Measurements from ENCODE around the gene DYNLT5.

DYNLT5 gene

DNA sequence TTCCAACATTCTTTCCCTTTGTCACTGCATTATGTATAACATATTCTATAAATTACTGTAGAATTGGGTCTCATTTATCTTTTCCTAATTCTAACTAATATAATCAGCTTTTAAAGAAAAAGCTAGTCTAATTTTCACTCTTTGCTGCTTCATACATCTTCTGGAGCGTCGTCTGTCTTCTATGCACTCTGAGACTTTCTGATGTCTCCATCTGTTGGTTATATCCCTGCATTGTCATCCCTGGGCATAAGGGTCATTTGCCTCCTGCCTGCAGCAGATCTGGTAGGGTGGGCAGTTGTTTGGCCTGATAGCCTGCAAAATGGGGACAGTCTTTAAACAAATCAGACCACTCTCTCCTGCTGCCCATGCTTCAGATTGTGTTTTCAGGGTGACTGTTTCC is 40.8 kb upstream of the DYNLT5 start:
- H3K9ac ChIP-seq (ENCODE audit: low read depth, low read length, poor library complexity, severe bottlenecking): no peak overlapping the region
- no peaks in the 10 kb centered on the region for H4K20me1 ChIP-seq (ENCODE audit: insufficient read depth, low read length, poor library complexity, severe bottlenecking)
- H3K27me3 ChIP-seq (ENCODE audit: insufficient read depth, low read length, poor library complexity, severe bottlenecking): no peaks in the 10 kb centered on the region
- H3K79me2 ChIP-seq (ENCODE audit: insufficient read depth, low read length): no peaks in the 10 kb centered on the region
- no peak overlapping the region for H3K4me3 ChIP-seq (ENCODE audit: low read length, poor library complexity, severe bottlenecking)
- no peaks in the 10 kb centered on the region for H3F3A ChIP-seq (ENCODE audit: low read depth)
- TF ChIP-seq EZH2phosphoT487 (IDR thresholded peaks at IDR 0.05; ENCODE audit: borderline replicate concordance): no peak
- TF ChIP-seq CTCF (conservative IDR thresholded peaks at IDR 0.05; ENCODE audit: low read length): peak; percentile 68
- H2AFZ ChIP-seq (ENCODE audit: low read length): no peak overlapping the region
- no peak overlapping the region for H3K4me2 ChIP-seq (ENCODE audit: low read depth, low read length, poor library complexity, severe bottlenecking)
- H3K9me3 ChIP-seq (ENCODE audit: insufficient read depth, low read depth, low read length): no peaks in the 10 kb centered on the region
- H3K9me2 ChIP-seq (replicated peaks; ENCODE audit: low read depth, low read length): no peaks in the 10 kb centered on the region
- peaks cover under 1% of the 10 kb centered on the region for H3K4me1 ChIP-seq (ENCODE audit: insufficient read depth, low read length, poor library complexity, severe bottlenecking)
- no peaks in the 10 kb centered on the region for H3K36me3 ChIP-seq (ENCODE audit: insufficient read depth, low read length)

DNA sequence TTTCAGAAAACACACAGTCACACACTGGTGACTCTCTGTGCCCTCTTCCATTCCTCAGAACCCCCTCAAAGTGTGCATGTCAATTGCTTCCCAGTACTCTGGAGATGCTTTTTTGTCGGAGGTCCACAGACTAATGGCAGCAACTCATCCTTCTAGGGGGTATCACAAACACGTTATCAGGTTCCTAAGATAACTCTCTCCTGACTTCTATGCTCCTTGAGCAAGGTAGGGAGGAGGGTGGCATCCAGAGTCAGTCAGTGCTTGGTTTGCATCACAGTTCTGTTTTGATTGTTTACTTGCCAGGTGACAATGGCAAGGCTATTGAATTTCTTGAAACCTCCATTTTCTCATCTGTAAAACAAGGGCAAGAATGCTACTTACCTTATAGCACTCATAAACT is 39.4 kb upstream of the DYNLT5 start:
- H4K20me1 ChIP-seq (ENCODE audit: insufficient read depth, low read length, poor library complexity, severe bottlenecking): no peaks in the 10 kb centered on the region
- H3K4me3 ChIP-seq (ENCODE audit: low read length, poor library complexity, severe bottlenecking): no peak overlapping the region
- H3K4me2 ChIP-seq (ENCODE audit: low read depth, low read length, poor library complexity, severe bottlenecking): no peak overlapping the region
- no peaks in the 10 kb centered on the region for H3K79me2 ChIP-seq (ENCODE audit: insufficient read depth, low read length)
- H2AFZ ChIP-seq (ENCODE audit: low read length): no peak overlapping the region
- H3K27me3 ChIP-seq (ENCODE audit: insufficient read depth, low read length, poor library complexity, severe bottlenecking): no peaks in the 10 kb centered on the region
- no peaks in the 10 kb centered on the region for H3K9me2 ChIP-seq (replicated peaks; ENCODE audit: low read depth, low read length)
- no peaks in the 10 kb centered on the region for H3F3A ChIP-seq (ENCODE audit: low read depth)
- H3K36me3 ChIP-seq (ENCODE audit: insufficient read depth, low read length): no peaks in the 10 kb centered on the region
- H3K4me1 ChIP-seq (ENCODE audit: insufficient read depth, low read length, poor library complexity, severe bottlenecking): peaks cover 10% of the 10 kb centered on the region
- TF ChIP-seq EZH2phosphoT487 (IDR thresholded peaks at IDR 0.05; ENCODE audit: borderline replicate concordance) (no peak), CTCF (conservative IDR thresholded peaks at IDR 0.05; ENCODE audit: low read length) (no peak)
- no peaks in the 10 kb centered on the region for H3K9me3 ChIP-seq (ENCODE audit: insufficient read depth, low read depth, low read length)
- H3K9ac ChIP-seq (ENCODE audit: low read depth, low read length, poor library complexity, severe bottlenecking): no peak overlapping the region

DNA sequence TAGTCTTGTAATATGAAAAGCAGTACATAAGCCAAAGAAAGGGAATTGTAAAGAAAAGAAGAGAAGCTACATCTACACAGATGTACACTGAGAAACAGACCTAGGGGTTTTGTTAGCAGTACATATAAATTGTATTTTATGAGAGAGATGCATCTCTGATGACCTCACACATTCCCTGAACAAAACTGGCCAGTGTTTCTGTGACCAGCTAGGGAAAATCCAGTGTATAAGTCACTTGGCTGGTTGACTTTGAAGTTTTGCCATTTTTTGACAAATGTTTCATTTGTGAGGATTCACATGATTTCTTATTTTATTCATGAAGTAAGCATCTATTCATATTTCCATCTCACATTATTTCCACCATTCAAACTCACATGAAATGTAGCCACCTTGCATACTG is 28.3 kb upstream of the DYNLT5 start:
- Histone ChIP-seq H2AFZ (ENCODE audit: low read length) (no peak overlapping the region), H3K4me2 (ENCODE audit: low read depth, low read length, poor library complexity, severe bottlenecking) (no peak overlapping the region), H3K36me3 (ENCODE audit: insufficient read depth, low read length) (no peaks in the 10 kb centered on the region), H4K20me1 (ENCODE audit: insufficient read depth, low read length, poor library complexity, severe bottlenecking) (no peaks in the 10 kb centered on the region), H3F3A (ENCODE audit: low read depth) (peaks cover 7% of the 10 kb centered on the region; the same call in 1 of the 2 replicates), H3K4me3 (ENCODE audit: low read length, poor library complexity, severe bottlenecking) (no peak overlapping the region), H3K9me3 (ENCODE audit: insufficient read depth, low read depth, low read length) (peaks cover 3% of the 10 kb centered on the region; the same call in 1 of the 2 replicates), H3K9me2 (replicated peaks; ENCODE audit: low read depth, low read length) (no peaks in the 10 kb centered on the region), H3K9ac (ENCODE audit: low read depth, low read length, poor library complexity, severe bottlenecking) (no peak overlapping the region), H3K27me3 (ENCODE audit: insufficient read depth, low read length, poor library complexity, severe bottlenecking) (no peaks in the 10 kb centered on the region), H3K79me2 (ENCODE audit: insufficient read depth, low read length) (no peaks in the 10 kb centered on the region), H3K4me1 (ENCODE audit: insufficient read depth, low read length, poor library complexity, severe bottlenecking) (peaks cover 40% of the 10 kb centered on the region)
- TF ChIP-seq EZH2phosphoT487 (IDR thresholded peaks at IDR 0.05; ENCODE audit: borderline replicate concordance) (no peak), CTCF (conservative IDR thresholded peaks at IDR 0.05; ENCODE audit: low read length) (no peak)
